Muscle layer of duodenum (tissue), 2 donors: Measurements from ENCODE around the gene RNASE8.
A peak's percentile ranks its signal among the peaks of the same experiment; 100 is the strongest.

ENCODE experiments used
- H3K27ac ChIP-seq: one replicate; pipeline ENCODE4 v1.7.0; 2013; ENCODE audit warnings: mild to moderate bottlenecking, low read length
- H3K27me3 ChIP-seq: one replicate; pipeline ENCODE4 v1.7.0; 2013; ENCODE audit warnings: low read depth, mild to moderate bottlenecking, control low read depth, low read length
- H3K36me3 ChIP-seq, 2 donors: one replicate each; pipeline ENCODE4 v1.7.0; 2013; ENCODE audit warnings: low read length in 2 of 2, control low read depth in 1 of 2, mild to moderate bottlenecking in 1 of 2; ENCODE audit not compliant: insufficient read depth in 2 of 2, control insufficient read depth in 1 of 2
- H3K4me1 ChIP-seq, 2 donors: one replicate each; pipeline ENCODE4 v1.7.0; 2013; ENCODE audit warnings: low read length in 2 of 2, mild to moderate bottlenecking in 2 of 2, control low read depth in 1 of 2, moderate library complexity in 1 of 2; ENCODE audit not compliant: insufficient read depth in 2 of 2, control insufficient read depth in 1 of 2
- H3K4me3 ChIP-seq, 2 donors: one replicate each; pipeline ENCODE4 v1.7.0; 2013; ENCODE audit warnings: low read length in 2 of 2, low read depth in 1 of 2, mild to moderate bottlenecking in 1 of 2
- H3K9me3 ChIP-seq, 2 donors: one replicate each; pipeline ENCODE4 v1.7.0; 2013; ENCODE audit warnings: low read length in 2 of 2, control low read depth in 1 of 2, mild to moderate bottlenecking in 1 of 2; ENCODE audit not compliant: control insufficient read depth in 1 of 2
- donor health status: healthy.

RNASE8 gene

GRCh38 chr14:21056520-21057163 is 980 bp upstream of the RNASE8 start:
- H3K36me3 ChIP-seq, result no peaks in the 10 kb centered on the region
- H3K4me1 ChIP-seq, result no peaks in the 10 kb centered on the region
- no peak overlapping the region for H3K27ac ChIP-seq
- H3K4me3 ChIP-seq, result no peak overlapping the region
- no peaks in the 10 kb centered on the region for H3K9me3 ChIP-seq
- H3K27me3 ChIP-seq, result no peaks in the 10 kb centered on the region

- no peaks in the 10 kb centered on the region for H3K4me1 ChIP-seq
- no peak overlapping the region for H3K27ac ChIP-seq
- no peaks in the 10 kb centered on the region for H3K9me3 ChIP-seq
- no peak overlapping the region for H3K4me3 ChIP-seq
- H3K36me3 ChIP-seq, result no peaks in the 10 kb centered on the region
- no peaks in the 10 kb centered on the region for H3K27me3 ChIP-seq
These were observed 1.3 kb downstream of the RNASE8 start for GRCh38 chr14:21058903-21059302.

GRCh38 chr14:21059842-21060613 is 2.4 kb downstream of the RNASE8 start:
- no peak overlapping the region for H3K4me3 ChIP-seq
- H3K9me3 ChIP-seq, result no peaks in the 10 kb centered on the region
- no peaks in the 10 kb centered on the region for H3K27me3 ChIP-seq
- H3K36me3 ChIP-seq, result no peaks in the 10 kb centered on the region
- no peaks in the 10 kb centered on the region for H3K4me1 ChIP-seq
- H3K27ac ChIP-seq, result no peak overlapping the region

GRCh38 chr14:21060614-21061346 is 3.2 kb downstream of the RNASE8 start:
- H3K36me3 ChIP-seq, result no peaks in the 10 kb centered on the region
- no peaks in the 10 kb centered on the region for H3K4me1 ChIP-seq
- H3K4me3 ChIP-seq, result no peak overlapping the region
- H3K27ac ChIP-seq, result no peak overlapping the region
- H3K9me3 ChIP-seq, result no peaks in the 10 kb centered on the region
- no peaks in the 10 kb centered on the region for H3K27me3 ChIP-seq

- Histone ChIP-seq H3K27ac (no peak overlapping the region), H3K36me3 (no peaks in the 10 kb centered on the region), H3K4me1 (no peaks in the 10 kb centered on the region), H3K4me3 (no peak overlapping the region), H3K27me3 (no peaks in the 10 kb centered on the region), H3K9me3 (no peaks in the 10 kb centered on the region)
These were observed 3.7 kb downstream of the RNASE8 start for GRCh38 chr14:21061347-21061668.

- no peaks in the 10 kb centered on the region for H3K36me3 ChIP-seq
- H3K27ac ChIP-seq, result no peak overlapping the region
- no peaks in the 10 kb centered on the region for H3K27me3 ChIP-seq
- H3K4me3 ChIP-seq, result no peak overlapping the region
- peaks cover 0 to 3% of the 10 kb centered on the region in 2 donors for H3K4me1 ChIP-seq
- H3K9me3 ChIP-seq, result no peaks in the 10 kb centered on the region
These were observed 5.9 kb downstream of the RNASE8 start for GRCh38 chr14:21063479-21063878.

GRCh38 chr14:21066882-21067502 is 9.4 kb downstream of the RNASE8 start:
- no peak overlapping the region for H3K27ac ChIP-seq

GRCh38 chr14:21068521-21069387 is 11.1 kb downstream of the RNASE8 start:
- Histone ChIP-seq H3K9me3 (no peaks in the 10 kb centered on the region), H3K27ac (peak overlapping the region; percentile 67), H3K27me3 (no peaks in the 10 kb centered on the region), H3K4me3 (peak overlapping the region; percentile 66 to 93), H3K36me3 (peaks cover 8 to 12% of the 10 kb centered on the region in 2 donors), H3K4me1 (peaks cover 0 to 32% of the 10 kb centered on the region in 2 donors)

More at GRCh38 chr14:21066882-21067502, 9.4 kb downstream of the RNASE8 start:
- no peaks in the 10 kb centered on the region for H3K9me3 ChIP-seq
- no peaks in the 10 kb centered on the region for H3K27me3 ChIP-seq
- H3K4me1 ChIP-seq, result peaks cover 0 to 22% of the 10 kb centered on the region in 2 donors
- H3K4me3 ChIP-seq, result no peak overlapping the region
- peaks cover 0 to 7% of the 10 kb centered on the region in 2 donors for H3K36me3 ChIP-seq

- Histone ChIP-seq H3K4me1 (peaks cover 0 to 32% of the 10 kb centered on the region in 2 donors), H3K4me3 (peak overlapping the region; percentile 66 to 93), H3K27ac (peak overlapping the region; percentile 67), H3K36me3 (peaks cover 8 to 17% of the 10 kb centered on the region in 2 donors), H3K9me3 (no peaks in the 10 kb centered on the region), H3K27me3 (no peaks in the 10 kb centered on the region)
These were observed 11.9 kb downstream of the RNASE8 start for GRCh38 chr14:21069388-21070082.

GRCh38 chr14:21070083-21070609 is 12.5 kb downstream of the RNASE8 start, which contains the start of gene ARHGEF40:
ARHGEF40 (plus strand) TSS chr14:21070304; CDS start chr14:21070397, 93 bp downstream.
- Histone ChIP-seq H3K27ac (peak within 1 kb of the TSS; percentile 78), H3K4me1 (peaks cover 0 to 32% of the 10 kb centered on the region in 2 donors)

More at GRCh38 chr14:21070083-21070609, 12.5 kb downstream of the RNASE8 start, which contains the start of gene ARHGEF40:
- Histone ChIP-seq H3K27me3 (no peaks in the 10 kb centered on the region), H3K4me3 (peak within 1 kb of the TSS; percentile 88 to 93), H3K9me3 (no peaks in the 10 kb centered on the region), H3K36me3 (peaks cover 11 to 20% of the 10 kb centered on the region in 2 donors)
